Measurements from ENCODE around the gene KRTAP4-2.
"Not testable (repeated sequence)": the region's sequence is repeated elsewhere in the genome, so short reads cannot be mapped to it uniquely, and the experiment has no call there.

Gene KRTAP4-2

DNA sequence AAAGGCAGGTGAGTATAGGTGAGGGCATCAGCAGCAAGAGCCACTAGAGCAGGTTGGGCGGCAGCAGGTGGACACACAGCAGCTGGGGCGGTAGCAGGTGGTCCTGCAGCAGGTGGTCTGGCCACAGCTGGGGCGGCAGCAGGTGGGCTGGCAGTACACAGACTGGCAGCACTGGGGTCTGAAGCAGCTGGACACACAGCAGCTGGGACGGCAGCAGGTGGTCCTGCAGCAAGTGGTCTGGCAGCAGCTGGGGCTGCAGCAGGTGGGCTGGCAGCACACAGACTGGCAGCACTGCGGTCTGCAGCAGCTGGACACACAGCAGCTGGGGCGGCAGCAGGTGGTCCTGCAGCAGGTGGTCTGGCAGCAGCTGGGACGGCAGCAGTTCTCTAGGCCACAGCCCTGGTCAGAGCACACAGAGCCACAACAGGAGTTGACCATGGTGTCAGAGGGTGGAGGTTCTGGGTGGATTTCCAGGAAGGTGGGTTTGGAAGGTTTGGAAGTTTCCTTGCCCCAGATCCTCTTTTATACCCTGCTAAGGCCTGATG lies at the start of gene KRTAP4-2:
KRTAP4-2 (minus strand) TSS at position 495 of the 545 bp plus-strand sequence; CDS start at position 438, 57 bp downstream.
- DNase-seq (ENCODE audit: low read depth), result no peak

DNA sequence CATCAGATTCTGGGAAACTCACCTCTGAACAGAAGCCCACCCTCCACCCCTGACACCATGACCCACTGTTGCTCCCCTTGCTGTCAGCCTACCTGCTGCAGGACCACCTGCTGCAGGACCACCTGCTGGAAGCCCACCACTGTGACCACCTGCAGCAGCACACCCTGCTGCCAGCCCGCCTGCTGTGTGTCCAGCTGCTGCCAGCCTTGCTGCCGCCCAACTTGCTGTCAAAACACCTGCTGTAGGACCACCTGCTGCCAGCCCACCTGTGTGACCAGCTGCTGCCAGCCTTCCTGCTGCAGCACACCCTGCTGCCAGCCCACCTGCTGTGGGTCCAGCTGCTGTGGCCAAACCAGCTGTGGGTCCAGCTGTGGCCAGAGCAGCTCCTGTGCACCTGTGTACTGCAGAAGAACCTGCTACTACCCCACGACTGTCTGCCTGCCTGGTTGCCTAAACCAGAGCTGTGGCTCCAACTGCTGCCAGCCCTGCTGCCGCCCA lies 48.6 kb upstream of the KRTAP4-2 start, which contains the start of gene KRTAP9-2:
KRTAP9-2 (plus strand) TSS at position 51 of the 498 bp plus-strand sequence; CDS start at position 58, 7 bp downstream.
- DNase-seq (ENCODE audit: low read depth), result not testable (repeated sequence)

DNA sequence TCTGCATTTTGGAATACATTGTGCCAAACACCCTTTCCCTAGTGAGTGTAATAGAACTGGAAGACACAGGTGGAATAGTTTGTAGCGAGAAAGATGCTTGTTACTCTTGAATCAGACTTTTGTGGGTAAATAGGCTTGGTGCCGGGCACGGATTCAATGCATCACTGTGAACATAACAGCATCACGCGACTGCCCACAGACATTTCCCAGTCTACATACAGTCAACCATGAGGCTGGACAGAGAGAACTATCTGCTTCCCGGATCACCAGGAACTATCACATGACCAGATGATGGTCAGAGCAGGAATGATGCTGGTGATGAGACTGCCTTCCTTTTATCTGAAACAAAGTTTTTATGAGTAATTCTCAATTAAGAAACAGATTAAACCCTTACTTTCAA lies 48.0 kb upstream of the KRTAP4-2 start:
- no peak for DNase-seq (ENCODE audit: low read depth)

DNA sequence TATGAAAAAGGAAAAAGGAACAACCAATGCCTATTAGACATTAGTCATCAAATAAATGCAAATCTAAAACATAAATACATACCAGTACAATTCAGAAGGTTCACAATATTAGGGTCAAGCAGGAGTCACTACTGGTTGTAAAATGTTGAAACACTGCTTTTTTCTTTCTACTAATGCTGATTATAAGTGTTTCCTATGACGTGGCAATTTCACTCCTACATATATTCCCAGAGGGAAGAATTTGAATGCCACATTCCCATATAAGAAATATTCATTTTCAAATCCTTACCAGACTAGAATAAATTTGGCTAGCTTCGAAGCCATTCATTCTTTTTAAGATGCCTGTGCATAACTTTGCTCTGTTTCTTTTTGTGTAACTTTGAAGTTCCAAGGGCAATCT lies 45.8 kb upstream of the KRTAP4-2 start:
- no peak for DNase-seq (ENCODE audit: low read depth)

DNA sequence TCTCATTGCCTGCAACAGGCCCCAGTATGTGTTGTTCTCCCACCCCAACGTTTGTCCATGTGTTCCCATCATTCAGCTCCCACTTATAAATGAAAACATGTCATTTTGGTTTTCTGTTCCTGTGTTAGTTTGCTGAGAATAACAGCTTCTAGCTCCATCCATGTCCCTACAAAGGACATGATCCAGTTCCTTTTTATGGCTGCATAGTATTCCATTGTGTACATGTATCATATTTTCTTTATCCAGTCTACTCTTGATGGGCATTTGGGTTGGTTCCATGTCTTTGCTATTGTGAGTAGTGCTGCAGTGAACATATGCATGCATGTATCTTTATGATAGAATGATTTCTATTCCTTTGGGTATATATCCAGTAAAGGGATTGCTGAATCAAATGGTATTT lies 37.7 kb upstream of the KRTAP4-2 start:
- no peak for DNase-seq (ENCODE audit: low read depth)

DNA sequence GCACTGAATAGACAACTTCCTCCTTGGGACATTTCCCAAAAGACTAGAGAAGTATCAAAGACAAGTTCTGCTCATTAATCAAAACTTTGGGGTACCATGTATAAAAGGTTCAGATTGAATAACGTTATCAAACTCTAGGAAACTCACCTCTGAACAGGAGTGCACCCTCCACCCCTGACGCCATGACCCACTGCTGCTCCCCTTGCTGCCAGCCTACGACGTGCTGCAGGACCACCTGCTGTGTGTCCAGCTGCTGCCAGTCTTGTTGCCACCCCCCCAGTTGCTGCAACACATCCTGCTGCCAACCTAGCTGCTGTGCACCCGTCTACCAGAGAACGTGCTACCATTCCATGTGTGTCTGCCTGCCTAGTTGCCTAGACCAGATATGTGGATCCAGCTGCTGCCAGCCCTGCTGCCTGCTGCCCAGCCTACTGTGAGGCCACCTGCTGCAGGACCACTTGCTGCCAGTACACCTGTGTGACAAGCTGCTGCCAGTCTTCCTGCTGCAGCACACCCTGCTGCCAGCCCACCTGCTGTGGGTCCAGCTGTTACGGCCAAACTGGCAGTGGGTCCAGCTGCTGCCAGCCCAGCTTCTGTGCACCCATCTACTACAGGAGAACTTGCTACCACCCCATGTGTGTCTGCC lies 34.6 kb upstream of the KRTAP4-2 start:
- DNase-seq (ENCODE audit: low read depth), result no peak

DNA sequence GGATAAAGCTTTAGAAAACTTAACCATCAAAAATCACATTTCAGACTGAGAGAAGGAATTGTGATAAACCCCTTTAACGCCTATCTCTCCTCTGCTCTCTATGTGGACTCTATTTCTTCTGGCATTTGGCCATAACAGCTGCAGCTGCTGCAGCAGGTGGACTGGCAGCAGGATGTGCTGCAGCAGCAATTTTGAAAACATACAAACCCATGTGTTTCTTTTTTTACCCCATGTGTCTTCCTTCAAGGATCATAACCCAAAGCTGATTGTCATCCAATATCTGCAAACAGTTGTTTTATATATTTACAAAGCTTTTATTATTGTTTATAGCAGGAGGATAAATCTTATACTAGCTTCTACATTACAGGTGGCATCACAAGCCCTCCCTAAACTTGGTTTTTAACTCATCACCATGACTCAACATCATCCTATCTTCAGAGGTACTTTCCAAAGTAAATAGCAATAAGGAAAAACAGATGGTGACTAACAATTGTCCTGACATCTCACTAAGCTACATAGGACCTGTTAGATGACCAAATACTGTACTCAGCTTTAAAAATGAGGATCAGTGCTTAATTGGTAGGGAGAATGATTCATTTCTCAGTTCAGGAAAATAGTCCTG lies 33.9 kb upstream of the KRTAP4-2 start:
- no peak for DNase-seq (ENCODE audit: low read depth)

DNA sequence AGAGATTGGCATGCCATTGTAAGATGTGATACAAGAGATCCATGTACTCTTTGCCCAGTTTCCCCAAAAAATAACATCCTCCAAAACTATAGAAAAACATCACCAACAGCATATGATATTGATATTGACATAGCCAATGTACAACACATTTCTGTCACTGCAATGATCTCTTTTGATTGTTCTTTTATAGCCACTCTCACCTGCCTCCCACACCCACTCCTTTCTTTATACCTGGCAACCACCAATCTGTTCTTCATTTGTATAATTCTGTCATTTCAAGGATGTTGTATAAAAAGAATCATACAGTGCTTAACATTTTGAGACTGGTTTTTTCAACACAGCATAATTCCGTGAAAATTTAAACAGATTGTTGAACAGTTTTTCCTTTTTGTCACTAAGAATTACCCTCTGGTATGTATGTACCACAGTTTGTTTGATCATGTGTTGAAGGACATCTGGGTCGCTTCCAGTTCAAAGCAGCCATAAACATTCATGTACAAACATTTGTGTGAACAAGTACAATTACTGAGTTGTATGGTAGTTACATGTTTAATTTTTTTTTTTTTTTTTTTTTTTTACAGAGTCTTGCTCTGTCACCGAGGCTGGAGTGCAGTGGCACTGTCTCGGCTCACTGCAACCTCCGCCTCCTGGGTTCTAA lies 21.5 kb upstream of the KRTAP4-2 start:
- no peak for DNase-seq (ENCODE audit: low read depth)

DNA sequence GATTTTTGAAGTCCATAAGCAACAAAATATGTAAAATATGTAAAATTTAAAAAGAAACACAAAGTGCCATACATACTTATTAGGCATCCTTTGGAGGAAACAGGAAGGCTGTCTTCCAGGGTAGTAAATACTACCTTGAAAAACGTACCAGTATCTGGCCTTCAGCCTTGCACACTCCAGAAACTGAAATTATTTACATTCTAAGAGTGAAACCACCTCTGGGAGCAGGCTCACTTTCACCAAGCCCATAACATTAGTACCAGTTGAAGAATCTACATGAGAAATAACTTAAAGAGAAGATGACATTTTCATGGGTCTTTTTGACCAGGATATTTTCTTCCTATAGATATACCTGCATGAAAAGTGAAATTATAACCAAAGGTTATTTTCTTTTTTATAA lies 18.0 kb upstream of the KRTAP4-2 start:
- DNase-seq (ENCODE audit: low read depth), result no peak

DNA sequence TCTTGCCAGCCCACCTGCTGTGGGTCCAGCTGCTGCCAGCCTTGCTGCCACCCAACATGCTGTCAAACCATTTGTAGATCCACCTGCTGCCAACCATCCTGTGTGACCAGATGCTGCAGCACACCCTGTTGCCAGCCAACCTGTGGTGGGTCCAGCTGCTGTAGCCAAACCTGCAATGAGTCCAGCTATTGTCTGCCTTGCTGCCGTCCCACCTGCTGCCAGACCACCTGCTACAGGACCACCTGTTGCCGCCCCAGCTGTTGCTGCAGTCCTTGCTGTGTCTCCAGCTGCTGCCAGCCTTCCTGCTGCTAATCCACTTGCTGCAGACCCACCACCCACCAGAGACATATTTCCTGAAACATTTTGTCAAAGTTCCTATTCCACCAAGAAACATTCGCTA lies 12.3 kb upstream of the KRTAP4-2 start:
- no peak for DNase-seq (ENCODE audit: low read depth)

DNA sequence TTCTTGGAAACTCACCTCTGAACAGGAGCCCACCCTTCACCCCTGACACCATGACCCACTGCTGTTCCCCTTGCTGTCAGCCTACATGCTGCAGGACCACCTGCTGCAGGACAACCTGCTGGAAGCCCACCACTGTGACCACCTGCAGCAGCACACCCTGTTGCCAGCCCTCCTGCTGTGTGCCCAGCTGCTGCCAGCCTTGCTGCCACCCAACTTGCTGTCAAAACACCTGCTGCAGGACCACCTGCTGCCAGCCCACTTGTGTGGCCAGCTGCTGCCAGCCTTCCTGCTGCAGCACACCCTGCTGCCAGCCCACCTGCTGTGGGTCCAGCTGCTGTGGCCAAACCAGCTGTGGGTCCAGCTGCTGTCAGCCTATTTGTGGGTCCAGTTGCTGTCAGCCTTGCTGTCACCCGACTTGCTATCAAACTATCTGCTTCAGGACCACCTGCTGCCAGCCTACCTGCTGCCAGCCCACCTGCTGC lies 11.9 kb upstream of the KRTAP4-2 start, which contains the start of gene KRTAP9-1:
KRTAP9-1 (plus strand) TSS at position 51 of the 482 bp plus-strand sequence; CDS start at position 51, 0 bp downstream.
- not testable (repeated sequence) for DNase-seq (ENCODE audit: low read depth)

DNA sequence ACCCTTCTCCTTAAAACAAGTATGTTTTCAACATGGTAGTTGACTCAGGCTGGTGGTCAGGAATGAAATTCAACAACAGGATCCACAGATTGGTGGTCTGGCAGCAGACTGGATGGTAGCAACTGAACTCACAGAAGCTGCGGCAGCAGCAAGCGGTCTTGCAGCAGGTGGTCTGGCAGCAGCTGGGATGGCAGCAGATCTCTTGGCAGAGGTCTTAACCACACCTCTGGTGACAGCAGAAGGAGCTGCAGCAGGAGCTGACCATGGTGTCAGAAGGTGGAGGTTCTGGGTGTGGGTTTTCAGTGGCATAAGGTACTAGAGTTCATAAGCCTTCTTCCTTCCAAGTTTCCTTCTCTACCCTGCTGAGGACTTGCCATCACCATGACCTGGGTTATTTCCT lies 8.9 kb upstream of the KRTAP4-2 start:
- DNase-seq (ENCODE audit: low read depth), result no peak

DNA sequence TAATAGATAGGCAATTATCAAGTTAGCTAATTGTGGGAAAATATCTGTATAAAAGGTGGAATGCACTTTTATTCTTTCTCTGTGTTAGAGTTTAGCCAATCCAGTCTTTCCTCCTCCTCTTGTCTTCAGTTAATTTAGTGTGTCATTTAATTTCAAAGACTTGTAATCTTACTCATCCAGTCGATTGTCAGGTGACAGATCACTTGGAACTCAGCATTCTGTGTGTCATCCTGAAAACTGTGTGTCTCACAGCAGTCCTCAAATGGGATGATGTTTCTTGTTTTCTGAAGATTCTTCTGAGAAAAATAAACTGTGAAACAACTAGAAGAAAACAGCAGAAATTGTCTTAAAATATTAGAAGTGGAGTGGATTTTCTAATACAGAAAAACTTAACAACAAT lies 7.0 kb upstream of the KRTAP4-2 start:
- DNase-seq (ENCODE audit: low read depth), result no peak

DNA sequence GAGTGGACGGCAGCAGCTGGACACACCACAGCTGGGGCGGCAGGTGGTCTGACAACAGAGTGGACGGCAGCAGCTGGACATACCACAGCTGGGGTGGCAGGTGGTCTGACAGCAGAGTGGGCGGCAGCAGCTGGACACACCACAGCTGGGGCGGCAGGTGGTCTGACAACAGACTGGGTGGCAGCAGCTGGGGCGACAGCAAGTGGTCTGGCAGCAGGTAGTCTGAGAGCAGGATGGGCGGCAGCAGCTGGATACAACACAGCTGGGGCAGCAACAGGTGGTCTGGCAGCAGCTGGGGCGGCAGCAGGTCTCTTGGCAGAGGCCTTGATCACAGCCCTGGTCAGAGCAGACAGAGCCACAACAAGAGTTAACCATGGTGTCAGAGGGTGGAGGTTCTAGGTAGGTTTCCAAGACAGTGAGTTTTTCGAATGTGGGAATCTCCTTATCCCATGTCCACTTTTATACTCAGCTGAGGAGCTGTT lies 6.5 kb upstream of the KRTAP4-2 start, which contains the start of gene KRTAP4-1:
KRTAP4-1 (minus strand) TSS at position 432 of the 482 bp plus-strand sequence; CDS start at position 375, 57 bp downstream.
- no peak for DNase-seq (ENCODE audit: low read depth)

DNA sequence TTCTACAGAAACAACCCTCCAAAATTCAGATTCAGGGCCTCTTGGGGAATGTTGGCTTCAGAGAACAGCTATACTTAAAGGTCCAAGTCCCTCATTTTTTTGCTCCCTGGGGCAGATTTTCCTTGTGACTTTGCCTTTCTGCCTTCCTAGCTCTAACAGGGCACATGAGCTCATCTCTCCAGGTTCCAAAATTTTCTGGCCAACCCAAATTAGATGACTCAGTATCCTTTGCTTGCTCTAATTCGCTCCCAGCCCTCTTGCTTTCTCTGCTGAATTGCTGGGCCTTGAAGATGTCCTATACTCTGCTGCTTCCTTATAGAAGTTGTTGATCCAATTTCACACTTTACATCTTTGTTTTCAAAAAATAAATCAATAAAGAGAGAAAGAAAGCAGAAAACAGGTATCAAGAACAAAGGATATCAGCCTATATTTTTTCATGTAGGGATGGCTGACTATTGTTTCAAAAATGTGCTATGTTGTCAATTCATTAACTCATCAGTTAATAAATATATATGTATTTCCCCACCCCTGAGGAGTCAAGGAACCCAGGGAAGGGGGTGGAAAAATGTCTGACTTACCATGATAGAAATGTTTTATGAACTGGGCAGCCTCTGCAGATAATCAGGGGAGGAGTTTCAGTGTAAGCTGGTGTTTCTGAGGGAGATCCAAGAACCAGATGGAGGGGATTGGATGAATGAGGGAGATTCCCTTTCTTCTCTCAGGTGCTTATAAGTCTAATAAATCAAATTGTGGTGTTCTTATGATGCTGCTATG lies 1.0 kb upstream of the KRTAP4-2 start:
- DNase-seq (ENCODE audit: low read depth), result no peak

DNA sequence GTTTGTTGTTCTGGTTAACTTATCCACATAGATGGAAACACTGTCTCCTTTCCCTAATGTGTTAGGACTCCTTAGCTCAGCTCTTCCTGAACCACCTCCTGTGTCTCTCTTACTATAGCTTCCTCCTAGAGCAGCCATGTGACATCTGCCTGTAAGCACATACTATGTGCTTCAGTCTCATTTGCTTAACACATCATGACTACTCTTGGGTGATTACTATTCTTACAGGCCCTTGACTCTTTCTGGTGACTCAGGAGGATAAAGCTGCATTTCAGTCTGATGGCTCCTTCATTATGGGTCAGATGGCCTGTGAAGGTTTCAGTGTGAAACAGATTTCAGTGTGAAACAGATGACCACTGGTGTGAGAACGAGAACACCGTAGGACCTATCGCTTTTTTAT lies 320 bp upstream of the KRTAP4-2 start:
- no peak for DNase-seq (ENCODE audit: low read depth)

DNA sequence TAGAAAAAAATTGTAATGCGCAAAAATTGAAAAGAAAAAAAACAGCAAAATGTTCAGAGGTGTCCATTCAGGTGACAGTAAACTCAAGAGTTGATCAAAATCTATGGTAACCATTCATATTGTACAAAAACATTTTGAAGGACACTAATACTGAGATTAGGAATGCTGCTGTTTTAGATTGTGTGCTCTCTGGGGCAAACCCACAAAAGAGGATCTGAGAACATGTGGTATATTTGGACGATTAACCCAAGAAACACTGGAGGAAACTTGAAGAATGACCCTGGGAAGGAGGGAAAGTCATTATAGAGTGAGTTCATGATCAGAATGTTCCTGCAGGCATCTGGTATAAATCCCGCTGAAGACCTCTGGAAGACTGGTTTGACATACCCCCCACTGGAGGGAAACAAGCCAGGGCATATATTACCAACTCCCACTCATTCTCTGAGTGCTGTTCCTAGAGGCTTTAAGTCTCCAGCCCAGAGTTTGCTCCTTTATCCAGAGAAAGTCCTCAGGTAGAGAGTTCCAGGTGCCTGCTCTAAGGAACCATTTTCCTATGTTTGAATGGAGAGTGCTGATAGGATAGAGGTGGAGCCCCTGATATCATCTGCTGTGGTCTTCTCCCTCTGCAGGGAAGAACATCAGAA lies 1.2 kb downstream of the KRTAP4-2 start:
- DNase-seq (ENCODE audit: low read depth), result no peak

DNA sequence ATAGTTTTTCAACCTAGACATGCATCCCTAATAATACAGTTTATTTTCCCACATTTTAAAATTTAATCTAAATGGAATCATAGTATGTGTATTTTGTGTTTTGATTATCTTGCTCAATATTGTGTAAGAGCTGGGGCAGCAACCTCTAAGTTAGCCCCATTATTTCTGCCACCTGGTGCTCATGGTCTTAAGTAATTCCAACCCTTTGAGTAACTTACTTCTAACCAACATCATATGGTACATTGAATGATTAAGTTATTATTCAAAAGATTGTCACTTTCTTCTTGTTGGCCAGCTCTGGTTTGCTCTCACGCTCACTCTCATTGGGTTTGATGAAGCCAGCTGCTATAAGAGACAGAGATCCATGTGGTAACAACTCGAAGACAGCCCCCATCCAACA lies 6.1 kb downstream of the KRTAP4-2 start:
- no peak for DNase-seq (ENCODE audit: low read depth)

DNA sequence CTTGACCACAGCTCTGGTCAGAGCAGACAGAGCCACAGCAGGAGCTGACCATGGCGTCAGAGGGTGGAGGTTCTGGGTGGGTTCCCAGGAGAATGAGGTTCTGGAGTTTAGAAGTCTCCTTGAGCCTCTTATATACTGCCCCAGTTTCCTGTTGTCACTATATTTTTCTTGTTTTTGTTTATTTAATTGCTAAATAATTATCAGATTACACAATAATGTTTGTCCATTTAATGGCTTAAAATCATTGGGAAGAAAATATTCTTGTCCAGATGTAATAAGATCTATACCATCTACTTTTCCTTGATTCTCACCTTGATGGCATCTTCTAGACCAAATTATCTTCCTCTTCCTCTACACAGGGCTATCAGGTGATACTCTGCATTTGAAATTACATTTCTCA lies 9.9 kb downstream of the KRTAP4-2 start, which contains the start of gene KRTAP4-3:
KRTAP4-3 (minus strand) TSS at position 101 of the 400 bp plus-strand sequence; CDS start at position 52, 49 bp downstream.
- no peak for DNase-seq (ENCODE audit: low read depth)

DNA sequence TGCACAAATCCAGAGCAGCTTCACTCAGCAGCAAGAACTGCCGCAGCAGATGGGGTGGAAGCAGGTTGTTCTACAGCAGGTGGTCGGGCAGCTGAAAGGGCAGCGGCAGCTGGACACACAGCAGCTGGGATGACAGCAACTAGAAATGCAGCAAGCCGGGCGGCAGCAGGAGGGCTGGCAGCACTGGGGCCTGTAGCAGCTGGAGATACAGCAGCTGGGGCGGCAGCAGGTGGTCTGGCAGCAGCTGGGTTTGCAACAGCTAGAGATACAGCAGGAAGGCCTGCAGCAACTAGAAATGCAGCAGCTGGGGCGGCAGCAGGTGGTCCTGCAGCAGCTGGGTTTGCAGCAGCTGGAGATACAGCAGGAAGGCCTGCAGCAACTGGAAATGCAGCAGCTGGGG lies 10.5 kb downstream of the KRTAP4-2 start:
- no peak for DNase-seq (ENCODE audit: low read depth)

DNA sequence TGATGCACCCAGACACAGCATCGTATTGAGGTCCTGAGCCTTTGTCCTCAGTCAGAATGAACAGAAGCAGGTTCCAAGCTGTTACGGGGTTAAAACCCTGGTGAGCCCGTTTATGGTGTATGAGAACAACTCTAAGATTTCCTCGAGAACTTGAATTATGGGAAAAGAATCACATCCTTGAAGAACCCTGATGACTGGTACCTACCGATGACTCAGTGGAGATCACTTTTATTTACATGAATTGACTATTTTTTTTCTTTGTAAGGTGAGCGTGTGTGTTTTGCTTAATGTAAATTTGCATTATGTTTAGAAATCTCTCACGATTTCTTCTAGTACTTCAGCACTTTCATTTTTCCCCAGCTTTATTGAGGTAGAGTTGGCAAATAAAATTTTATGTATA lies 14.2 kb downstream of the KRTAP4-2 start:
- DNase-seq (ENCODE audit: low read depth), result no peak

Measured in activated gamma-delta T cell treated with anti-CD3 and anti-CD28 coated beads, Interleukin-2, amount 50 U/mL, for 16 hours (primary cell).